Measurements from ENCODE around the gene MYO3B. TPM values are rescaled to one million over a fixed set of nuclear protein-coding genes. Genes with fewer than 3 reads are reported as not detected.

The MYO3B gene
- total RNA-seq, 1 donor from 2014 or later, result 27.3 TPM

- H3K36me3 Mint-ChIP-seq, result no peaks in the 10 kb centered on the region
- no peaks in the 10 kb centered on the region for H3K27me3 Mint-ChIP-seq (ENCODE audit: insufficient read depth, low read depth)
- Histone ChIP-seq H3K27ac (no peak overlapping the region), H3K36me3 (no peaks in the 10 kb centered on the region), H3K9ac (no peak overlapping the region), H3F3A (ENCODE audit: low read depth) (no peaks in the 10 kb centered on the region), H3K4me2 (no peak overlapping the region), H3K4me1 (peaks cover 15% of the 10 kb centered on the region), H2AFZ (replicated peaks) (no peak overlapping the region), H4K20me1 (ENCODE audit: low read depth) (no peaks in the 10 kb centered on the region), H3K9me3 (ENCODE audit: low read depth) (no peaks in the 10 kb centered on the region), H3K79me2 (ENCODE audit: low read depth) (no peaks in the 10 kb centered on the region), H3K27me3 (no peaks in the 10 kb centered on the region), H3K4me3 (no peak overlapping the region)
- H3K27ac Mint-ChIP-seq, result no peak overlapping the region
- TF ChIP-seq EZH2phosphoT487 (IDR thresholded peaks at IDR 0.05), result no peak
- no peak for TF ChIP-seq EZH2 (IDR thresholded peaks at IDR 0.05)
- no peak for TF ChIP-seq CTCF (IDR thresholded peaks at IDR 0.05)
- no peak overlapping the region for H3K4me3 Mint-ChIP-seq
- H3K9me3 Mint-ChIP-seq, result no peaks in the 10 kb centered on the region
- DNase-seq (ENCODE audit: low spot score), result no peak
- H3K4me1 Mint-ChIP-seq, result peaks cover 11% of the 10 kb centered on the region
Observed at GRCh38 chr2:170305711-170306110, 127.8 kb downstream of the MYO3B start.

GRCh38 chr2:170306293-170306873 is 128.4 kb downstream of the MYO3B start:
- no peaks in the 10 kb centered on the region for H3K36me3 ChIP-seq
- no peak overlapping the region for H3K4me2 ChIP-seq
- no peak overlapping the region for H3K9ac ChIP-seq
- no peak for DNase-seq (ENCODE audit: low spot score)
- Mint-ChIP-seq H3K27me3 (ENCODE audit: insufficient read depth, low read depth) (no peaks in the 10 kb centered on the region), H3K9me3 (no peaks in the 10 kb centered on the region), H3K36me3 (no peaks in the 10 kb centered on the region), H3K4me3 (no peak overlapping the region), H3K4me1 (peaks cover 14% of the 10 kb centered on the region), H3K27ac (peak overlapping the region; percentile 4)
- peaks cover 11% of the 10 kb centered on the region for H3K4me1 ChIP-seq
- no peak overlapping the region for H3K4me3 ChIP-seq
- no peaks in the 10 kb centered on the region for H3K27me3 ChIP-seq
- no peak overlapping the region for H2AFZ ChIP-seq (replicated peaks)
- H3F3A ChIP-seq (ENCODE audit: low read depth), result no peaks in the 10 kb centered on the region
- no peaks in the 10 kb centered on the region for H3K79me2 ChIP-seq (ENCODE audit: low read depth)
- H4K20me1 ChIP-seq (ENCODE audit: low read depth), result no peaks in the 10 kb centered on the region
- no peaks in the 10 kb centered on the region for H3K9me3 ChIP-seq (ENCODE audit: low read depth)
- TF ChIP-seq EZH2phosphoT487 (IDR thresholded peaks at IDR 0.05), result no peak
- TF ChIP-seq EZH2 (IDR thresholded peaks at IDR 0.05), result no peak
- TF ChIP-seq CTCF (IDR thresholded peaks at IDR 0.05), result no peak
- H3K27ac ChIP-seq, result no peak overlapping the region

GRCh38 chr2:170307052-170307451 is 129.1 kb downstream of the MYO3B start:
- peaks cover 20% of the 10 kb centered on the region for H3K4me1 Mint-ChIP-seq
- Histone ChIP-seq H3K79me2 (ENCODE audit: low read depth) (no peaks in the 10 kb centered on the region), H3K9me3 (ENCODE audit: low read depth) (no peaks in the 10 kb centered on the region), H4K20me1 (ENCODE audit: low read depth) (no peaks in the 10 kb centered on the region), H3F3A (ENCODE audit: low read depth) (no peaks in the 10 kb centered on the region), H3K4me3 (no peak overlapping the region), H3K27me3 (no peaks in the 10 kb centered on the region), H3K36me3 (no peaks in the 10 kb centered on the region), H3K4me1 (peaks cover 4% of the 10 kb centered on the region), H3K27ac (no peak overlapping the region), H3K4me2 (no peak overlapping the region), H3K9ac (no peak overlapping the region), H2AFZ (replicated peaks) (no peak overlapping the region)
- no peak overlapping the region for H3K27ac Mint-ChIP-seq
- H3K9me3 Mint-ChIP-seq, result no peaks in the 10 kb centered on the region
- no peaks in the 10 kb centered on the region for H3K36me3 Mint-ChIP-seq
- DNase-seq (ENCODE audit: low spot score), result no peak
- TF ChIP-seq CTCF (IDR thresholded peaks at IDR 0.05) (no peak), EZH2 (IDR thresholded peaks at IDR 0.05) (no peak), EZH2phosphoT487 (IDR thresholded peaks at IDR 0.05) (no peak)
- H3K4me3 Mint-ChIP-seq, result no peak overlapping the region
- H3K27me3 Mint-ChIP-seq (ENCODE audit: insufficient read depth, low read depth), result no peaks in the 10 kb centered on the region
